GM18526 (cell line): ENCODE data around the gene NFYB.

Experiments
- POLR2A ChIP-seq: IDR thresholded peaks from 3 replicates; pipeline ENCODE4 v1.6.1; 2011; ENCODE audit not compliant: insufficient read length; ENCODE audit errors: extremely low read depth

Gene NFYB

GRCh38 chr12:104134882-104135281 is 3.1 kb downstream of the NFYB start:
- TF ChIP-seq POLR2A, result no peak

DNA sequence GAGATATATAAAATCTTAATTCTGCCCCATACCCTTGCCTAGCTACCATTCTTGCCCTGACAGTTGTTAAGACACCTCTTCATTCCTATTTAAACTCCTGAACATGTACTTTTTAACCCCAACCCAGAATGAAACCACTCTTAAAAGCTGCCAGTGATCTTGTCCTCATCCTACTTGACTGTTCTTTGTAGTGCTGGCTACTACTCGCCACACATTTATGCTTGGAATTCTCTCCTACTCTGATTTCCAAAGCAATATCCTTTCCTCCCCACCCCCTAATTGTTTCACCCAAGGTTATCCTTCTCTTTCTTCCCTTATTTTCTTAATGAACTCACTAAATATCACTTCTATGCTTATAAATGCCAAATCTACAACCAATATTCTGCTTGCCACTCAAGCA is 4.1 kb downstream of the NFYB start:
- no peak for TF ChIP-seq POLR2A

DNA sequence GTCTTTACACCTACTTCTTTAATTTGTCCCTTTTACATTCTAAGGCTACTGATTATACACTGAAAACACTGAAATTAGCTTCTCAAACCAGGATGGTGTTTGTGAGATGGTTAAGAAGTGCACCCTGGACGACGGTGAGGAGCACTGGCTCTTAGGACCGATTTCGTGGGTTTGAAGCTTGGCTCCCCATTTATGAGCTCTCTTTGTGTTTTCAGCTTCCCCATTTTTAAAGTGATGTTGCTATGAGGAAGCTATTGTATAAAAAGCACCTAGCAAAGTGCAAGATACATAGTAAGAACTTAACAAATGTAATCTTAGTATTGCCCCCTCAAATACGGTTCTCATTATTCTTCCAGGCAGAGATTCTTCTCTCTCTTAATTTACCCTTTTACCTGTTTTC is 4.7 kb downstream of the NFYB start:
- no peak for TF ChIP-seq POLR2A

DNA sequence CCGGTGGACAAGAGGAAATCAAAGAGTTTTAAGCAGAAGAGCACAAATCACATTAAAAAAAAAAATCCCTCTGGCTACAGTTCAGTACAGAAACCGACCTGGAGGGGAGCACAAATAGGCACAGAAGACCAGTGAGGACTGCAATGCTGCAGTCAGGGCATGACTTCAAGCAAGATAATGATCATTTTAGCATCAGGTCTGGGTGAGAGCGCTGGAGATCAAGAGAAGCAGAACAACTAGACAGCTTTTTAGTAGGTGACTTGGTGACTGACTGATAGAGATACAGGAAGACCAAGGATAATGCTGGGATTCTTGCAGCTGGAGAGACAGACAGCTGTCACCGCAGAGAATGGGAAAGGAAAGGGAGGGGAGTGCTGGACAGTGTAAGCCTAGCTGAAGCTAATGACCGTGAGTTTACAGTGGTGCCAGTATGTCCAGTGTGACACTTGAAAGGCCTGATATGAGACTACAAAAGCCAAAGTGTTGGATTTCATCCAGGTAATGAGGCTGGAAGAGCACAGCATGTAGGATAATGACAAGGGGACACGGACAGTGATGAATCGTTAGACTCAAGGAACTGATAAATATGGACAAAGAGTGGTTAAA is 5.6 kb downstream of the NFYB start:
- no peak for TF ChIP-seq POLR2A

DNA sequence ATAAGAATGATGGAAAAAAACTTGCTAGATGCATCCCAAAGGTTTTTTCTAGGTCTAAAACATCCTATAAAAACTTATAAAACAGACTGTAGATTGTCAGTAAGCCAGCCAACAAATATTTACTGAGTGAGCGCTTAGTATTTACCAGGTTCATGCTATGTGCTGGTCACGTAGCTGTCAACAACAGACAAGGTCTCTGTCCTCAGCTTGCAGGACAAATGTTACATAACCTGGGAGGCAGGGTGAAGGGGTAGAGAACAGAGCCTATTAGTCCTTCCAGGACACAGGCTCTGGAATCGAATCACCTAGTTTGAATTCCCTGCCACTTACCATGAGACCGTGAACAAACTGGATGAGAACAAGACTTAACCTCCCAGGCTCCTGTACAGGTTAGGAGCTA is 6.4 kb downstream of the NFYB start:
- TF ChIP-seq POLR2A, result no peak

- TF ChIP-seq POLR2A, result no peak
Measured at GRCh38 chr12:104130760-104131159, 7.2 kb downstream of the NFYB start.

DNA sequence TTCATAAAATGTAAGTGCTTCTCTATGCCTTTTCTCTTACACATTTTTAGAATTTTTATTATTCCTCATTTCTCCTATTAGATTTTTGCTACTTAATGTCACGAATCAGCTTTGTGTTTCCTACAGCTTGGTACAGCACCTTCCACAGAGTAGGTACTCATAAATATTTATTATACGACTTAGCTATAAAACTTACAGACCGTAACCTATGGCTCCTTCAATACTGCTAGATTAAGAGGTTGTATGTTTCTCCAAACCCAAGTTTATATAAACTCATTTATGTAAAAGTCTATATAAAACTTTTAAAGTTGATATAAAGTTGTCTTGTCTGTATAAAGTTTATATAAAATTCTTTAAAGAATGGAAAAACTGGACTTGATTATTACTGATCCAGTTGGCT is 11.5 kb downstream of the NFYB start:
- TF ChIP-seq POLR2A, result no peak

GRCh38 chr12:104122298-104122697 is 15.7 kb downstream of the NFYB start:
- TF ChIP-seq POLR2A, result no peak

DNA sequence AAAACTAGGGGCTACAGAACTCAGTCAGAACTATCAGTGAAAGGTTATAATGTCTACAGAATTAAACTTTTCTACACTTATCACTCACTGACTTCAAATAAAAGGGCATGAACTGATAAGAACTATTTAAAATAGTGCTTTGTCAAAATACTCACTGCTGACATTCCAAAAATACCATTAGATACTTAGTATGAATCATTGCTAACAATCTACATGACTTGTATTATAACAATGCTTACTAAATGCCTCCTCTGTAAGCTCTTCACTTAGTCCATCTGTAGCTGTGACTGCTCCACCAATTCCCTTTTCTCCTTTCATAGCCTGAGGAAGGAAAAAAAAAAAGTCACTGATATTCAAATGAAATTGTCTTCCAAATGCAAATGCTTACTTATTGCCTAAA is 17.0 kb downstream of the NFYB start:
- no peak for TF ChIP-seq POLR2A

DNA sequence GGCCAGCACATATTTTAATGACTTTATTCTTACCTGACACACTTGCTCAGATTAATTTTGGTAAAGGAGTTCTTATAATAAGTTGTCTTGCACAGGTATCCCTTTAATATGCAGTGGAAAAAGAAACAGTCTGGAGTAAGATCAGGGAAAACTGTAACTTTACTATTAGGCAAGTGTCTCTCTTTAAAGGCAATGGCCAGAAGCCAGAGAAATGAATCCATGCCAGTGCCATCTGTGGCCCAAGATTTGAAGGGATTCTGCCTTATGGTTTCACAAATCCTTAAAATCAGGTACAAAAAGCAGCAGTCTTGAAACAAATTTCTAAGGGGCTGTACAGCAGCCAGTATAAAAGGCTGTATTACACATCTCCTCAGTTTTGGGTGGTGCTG is 22.4 kb downstream of the NFYB start:
- no peak for TF ChIP-seq POLR2A

DNA sequence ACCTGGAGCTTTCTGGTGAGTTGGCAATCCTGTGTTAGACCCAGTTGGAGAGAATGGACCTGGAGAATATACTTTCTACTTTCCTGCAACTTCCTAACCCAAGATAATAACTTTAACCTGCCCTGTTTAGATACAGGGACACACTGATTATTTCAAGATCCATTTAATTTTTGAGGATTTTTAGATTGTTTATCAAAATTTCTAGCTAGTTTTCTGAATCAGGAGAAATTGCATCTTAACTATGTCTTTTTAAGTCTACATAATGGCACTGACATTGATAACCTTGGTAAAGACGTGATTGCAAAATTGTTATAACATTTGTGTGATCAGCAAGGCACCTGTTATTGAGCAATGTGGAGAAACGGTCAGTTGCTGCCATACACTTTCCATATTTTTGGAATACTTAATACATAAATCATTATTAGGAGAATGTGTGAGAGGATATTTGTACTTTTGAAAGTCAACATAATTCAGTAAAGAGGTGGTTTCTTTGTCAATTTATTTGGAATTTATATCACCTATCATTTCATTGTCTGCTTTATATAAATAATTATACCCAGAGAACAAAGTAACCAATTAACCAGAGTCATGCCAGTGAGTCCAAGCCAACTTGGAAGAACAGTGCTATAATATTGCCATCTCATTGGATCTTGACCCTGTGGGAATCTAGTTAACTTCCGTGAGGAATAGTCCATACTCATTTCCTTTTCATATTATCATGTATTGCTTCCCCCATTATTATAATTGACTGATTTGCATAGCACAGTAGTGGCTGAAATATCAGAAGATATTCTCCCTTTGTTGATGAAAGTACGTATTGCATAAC is 28.4 kb downstream of the NFYB start:
- no peak for TF ChIP-seq POLR2A

- no peak for TF ChIP-seq POLR2A
Measured at GRCh38 chr12:104108755-104109445, 29.1 kb downstream of the NFYB start.

- no peak for TF ChIP-seq POLR2A
Measured at GRCh38 chr12:104106965-104107364, 31.0 kb downstream of the NFYB start.

GRCh38 chr12:104105461-104105860 is 32.5 kb downstream of the NFYB start:
- no peak for TF ChIP-seq POLR2A

DNA sequence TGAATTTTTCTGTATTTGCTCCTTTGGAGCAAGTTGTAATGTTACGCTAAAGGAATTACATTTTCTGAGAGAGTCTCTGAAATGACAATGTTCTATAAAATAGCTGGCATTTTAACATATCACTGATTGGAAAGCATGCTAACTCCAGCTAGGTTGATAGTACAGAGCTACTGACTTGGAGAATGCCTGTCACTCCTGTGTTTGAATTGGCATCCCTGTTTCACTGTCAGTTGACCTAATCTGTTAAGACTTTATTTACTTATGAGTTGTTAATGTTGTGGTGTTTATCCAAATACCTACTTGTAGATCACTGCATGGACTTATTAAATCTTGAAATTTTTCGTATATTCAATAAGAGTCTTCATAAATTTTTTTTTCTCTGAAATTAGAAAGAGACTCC is 40.1 kb downstream of the NFYB start:
- no peak for TF ChIP-seq POLR2A

DNA sequence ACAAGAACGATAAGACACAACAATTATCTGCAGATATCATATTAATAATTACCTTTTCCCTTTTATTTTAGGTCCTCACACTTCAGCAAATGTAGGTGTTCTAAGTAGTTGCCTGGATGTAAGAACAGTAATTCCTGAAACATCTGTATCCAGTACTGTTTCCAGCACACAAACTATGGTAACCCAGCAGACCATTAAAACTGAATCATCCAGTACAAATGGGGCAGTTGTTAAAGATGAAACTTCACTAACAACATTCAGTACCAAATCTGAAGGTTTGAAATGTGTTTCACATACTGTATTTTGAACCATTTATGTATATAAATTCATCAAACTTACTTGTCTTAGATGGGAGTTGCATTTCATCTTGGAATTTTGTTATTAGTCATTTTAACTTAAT is 42.7 kb downstream of the NFYB start:
- TF ChIP-seq POLR2A, result no peak

DNA sequence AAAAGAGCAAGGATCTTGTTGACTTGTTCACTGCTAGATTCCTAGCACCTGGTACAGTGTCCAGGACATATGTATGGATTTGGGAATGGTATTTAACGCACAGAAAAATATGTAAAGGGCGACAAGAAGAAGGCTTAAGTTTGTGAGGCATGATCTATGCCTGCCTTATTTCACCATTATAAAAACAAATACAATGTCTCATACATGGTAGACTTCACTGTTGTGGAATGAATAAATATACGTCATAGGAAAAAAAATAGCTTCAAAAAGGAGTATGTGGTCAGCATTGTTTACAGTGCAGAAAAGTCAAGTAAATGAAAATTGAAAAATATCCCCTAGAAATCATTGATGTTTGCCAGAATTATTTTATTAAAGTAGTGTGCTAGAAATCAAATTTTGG is 43.7 kb downstream of the NFYB start:
- no peak for TF ChIP-seq POLR2A

- no peak for TF ChIP-seq POLR2A
Measured at GRCh38 chr12:104091136-104091535, 46.9 kb downstream of the NFYB start.
